T-cell (primary cell): ENCODE data around the gene C1orf210. TPM values are rescaled to one million over a fixed set of nuclear protein-coding genes. Genes with fewer than 3 reads are reported as not detected.

ENCODE experiments used
- ATAC-seq, 4 experiments: fragments of 200-7000 bp in 3 of 4; fragments of 150-1000 bp in 1 of 4; cut with Tn5 transposase; replicated peaks in 1 of 4; 1 replicate in 3 of 4; 2 replicates in 1 of 4; pipeline ENCODE4 v1.10.0; 2021; ENCODE audit warnings: moderate library complexity in 3 of 4, mild to moderate bottlenecking in 2 of 4, moderate number of reproducible peaks in 1 of 4
- CTCF ChIA-PET, 2 donors: fragments of 300-600 bp; sonication (Branson Sonifier 250); formaldehyde crosslinking; loops; one replicate each; lab custom pipeline; 2022; ENCODE audit warnings: antibody characterized with exemption in 2 of 2; lab: Charles Lee
- POLR2A ChIA-PET, 2 donors: fragments of 300-600 bp; sonication (Branson Sonifier 250); formaldehyde crosslinking; loops; one replicate each; lab custom pipeline; 2022; ENCODE audit warnings: antibody characterized with exemption in 2 of 2; lab: Charles Lee
- DNase-seq, 35 experiments: peaks; one replicate each; pipeline versions ENCODE4 v3.0.0 to v3.0.0-alpha.2; 2013 to 2023
- H3K27ac ChIP-seq: one replicate; pipeline ENCODE4 v1.5.1; 2013; ENCODE audit warnings: low read length
- H3K27me3 ChIP-seq, 2 experiments: replicated peaks in 1 of 2; 1 replicate in 1 of 2; 2 replicates in 1 of 2; pipeline versions ENCODE4 v1.6.1 to v1.7.0; 2013; ENCODE audit warnings: low read length in 1 of 2, mixed read lengths in 1 of 2; ENCODE audit not compliant: control insufficient read depth in 2 of 2, insufficient read depth in 2 of 2; ENCODE audit errors: extremely low read depth in 1 of 2
- H3K36me3 ChIP-seq, 2 donors: 1 replicate in 1 of 2; 2 replicates in 1 of 2; pipeline versions ENCODE4 v1.6.1 to v1.7.0; 2013; ENCODE audit warnings: low read length in 1 of 2; ENCODE audit not compliant: control insufficient read depth in 2 of 2, insufficient read depth in 1 of 2; ENCODE audit errors: extremely low read depth in 1 of 2
- H3K4me1 ChIP-seq, 2 experiments: 1 replicate in 1 of 2; 2 replicates in 1 of 2; pipeline versions ENCODE4 v1.6.1 to v1.7.0; 2013; ENCODE audit warnings: low read length in 2 of 2, mixed read lengths in 1 of 2; ENCODE audit not compliant: insufficient read depth in 2 of 2, control insufficient read depth in 1 of 2; ENCODE audit errors: extremely low read depth in 1 of 2
- H3K4me3 ChIP-seq, 2 donors: 1 replicate in 1 of 2; 2 replicates in 1 of 2; pipeline versions ENCODE4 v1.5.1 to v1.7.0; 2013; ENCODE audit warnings: mild to moderate bottlenecking in 2 of 2, low read length in 1 of 2, moderate library complexity in 1 of 2; ENCODE audit not compliant: control insufficient read depth in 1 of 2; ENCODE audit errors: extremely low read depth in 1 of 2
- H3K9me3 ChIP-seq: 2 replicates; pipeline ENCODE4 v1.7.0; 2013
- H3K27ac Mint-ChIP-seq, 2 donors: one replicate each; pipeline ENCODE4 v1.8.0; 2020 to 2021; ENCODE audit warnings: mild to moderate bottlenecking in 2 of 2, mixed read lengths in 2 of 2
- H3K27me3 Mint-ChIP-seq, 2 donors: one replicate each; pipeline ENCODE4 v1.8.0; 2021 to 2022; ENCODE audit warnings: mixed read lengths in 2 of 2
- H3K36me3 Mint-ChIP-seq: one replicate; pipeline ENCODE4 v1.8.0; 2021; ENCODE audit warnings: mixed read lengths
- H3K4me1 Mint-ChIP-seq, 3 donors: one replicate each; pipeline ENCODE4 v1.8.0; 2020 to 2022; ENCODE audit warnings: mixed read lengths in 3 of 3, mild to moderate bottlenecking in 1 of 3
- H3K4me3 Mint-ChIP-seq, 3 donors: one replicate each; pipeline ENCODE4 v1.8.0; 2020 to 2022; ENCODE audit warnings: mild to moderate bottlenecking in 3 of 3, mixed read lengths in 3 of 3, moderate library complexity in 3 of 3
- H3K9me3 Mint-ChIP-seq, 3 donors: one replicate each; pipeline ENCODE4 v1.8.0; 2020 to 2022; ENCODE audit warnings: mixed read lengths in 3 of 3
- WGBS: methylation state at CpG from one replicate; pipeline ENCODE4 v1.1.5; 2013; ENCODE audit warnings: missing lambda C conversion rate; ENCODE audit not compliant: insufficient coverage; 5-methylcytosine and 5-hydroxymethylcytosine counted together
- total RNA-seq, 35 experiments: library from RNA in 6 of 35; stranded (reverse) in 6 of 35; fragments of 120-200 nt in 1 of 35; gene quantifications; one replicate each; pipeline versions ENCODE4 v1.2.1 to v1.2.4 and lab custom pipeline; 2013 to 2026

C1orf210 gene
- total RNA-seq, 5 donors from 2014 or later (not counting 1 experiment from before 2014, with no cell fraction given) = 0.16 to 0.32 TPM; not detected in 3

- no peaks in the 10 kb centered on the region for H3K36me3 ChIP-seq
- no peaks in the 10 kb centered on the region for H3K9me3 ChIP-seq
- H3K36me3 Mint-ChIP-seq = no peaks in the 10 kb centered on the region
- no peak overlapping the region for H3K27ac Mint-ChIP-seq
- POLR2A ChIA-PET = no interaction called here
- no peaks in the 10 kb centered on the region for H3K4me1 Mint-ChIP-seq
- no peak overlapping the region for H3K27ac ChIP-seq
- no peak overlapping the region for H3K4me3 ChIP-seq
- 94% methylated on average over 4 of the region's 9 CpGs for WGBS
- no peak overlapping the region for H3K4me3 Mint-ChIP-seq
- peaks cover 3 to 5% of the 10 kb centered on the region in 2 donors for H3K27me3 Mint-ChIP-seq
- DNase-seq = no peak
- peaks cover 0 to 36% of the 10 kb centered on the region in 2 experiments for H3K27me3 ChIP-seq
- CTCF ChIA-PET = no interaction called here
- no peak for ATAC-seq
- H3K9me3 Mint-ChIP-seq = no peaks in the 10 kb centered on the region
- no peaks in the 10 kb centered on the region for H3K4me1 ChIP-seq
Observed at GRCh38 chr1:43307458-43308158, 22.2 kb upstream of the C1orf210 start.

GRCh38 chr1:43306688-43307457 lies 21.5 kb upstream of the C1orf210 start:
- POLR2A ChIA-PET = no interaction called here
- 82% methylated on average over 16 of the region's 17 CpGs for WGBS
- H3K4me1 ChIP-seq = no peaks in the 10 kb centered on the region
- no peaks in the 10 kb centered on the region for H3K9me3 ChIP-seq
- H3K27ac ChIP-seq = no peak overlapping the region
- H3K36me3 ChIP-seq = no peaks in the 10 kb centered on the region
- CTCF ChIA-PET = no interaction called here
- ATAC-seq (no peak), DNase-seq (no peak)
- no peak overlapping the region for H3K4me3 Mint-ChIP-seq
- H3K36me3 Mint-ChIP-seq = no peaks in the 10 kb centered on the region
- H3K27ac Mint-ChIP-seq = no peak overlapping the region
- H3K4me1 Mint-ChIP-seq = no peaks in the 10 kb centered on the region
- H3K27me3 Mint-ChIP-seq = peaks cover 3 to 5% of the 10 kb centered on the region in 2 donors
- peaks cover 0 to 34% of the 10 kb centered on the region in 2 experiments for H3K27me3 ChIP-seq
- H3K9me3 Mint-ChIP-seq = no peaks in the 10 kb centered on the region
- H3K4me3 ChIP-seq = no peak overlapping the region

GRCh38 chr1:43305926-43306687 lies 20.7 kb upstream of the C1orf210 start:
- no peaks in the 10 kb centered on the region for H3K36me3 ChIP-seq
- H3K27ac ChIP-seq = no peak overlapping the region
- no peaks in the 10 kb centered on the region for H3K9me3 Mint-ChIP-seq
- H3K4me3 Mint-ChIP-seq = no peak overlapping the region
- no peaks in the 10 kb centered on the region for H3K4me1 ChIP-seq
- H3K36me3 Mint-ChIP-seq = no peaks in the 10 kb centered on the region
- 70% methylated on average over 6 of the region's 6 CpGs for WGBS
- H3K4me1 Mint-ChIP-seq = no peaks in the 10 kb centered on the region
- H3K27ac Mint-ChIP-seq = no peak overlapping the region
- ATAC-seq = no peak
- peaks cover 3 to 5% of the 10 kb centered on the region in 2 donors for H3K27me3 Mint-ChIP-seq
- no peak overlapping the region for H3K4me3 ChIP-seq
- peaks cover 0 to 34% of the 10 kb centered on the region in 2 experiments for H3K27me3 ChIP-seq
- ChIA-PET POLR2A (interaction anchor here in 1 of 2 donors (0.5 kb wide), 1 partner anchor 348 kb away, joined by 3 read pairs; no protein-coding TSS in a partner anchor), CTCF (no interaction called here)
- H3K9me3 ChIP-seq = no peaks in the 10 kb centered on the region
- no peak for DNase-seq

- H3K9me3 ChIP-seq = no peaks in the 10 kb centered on the region
- Mint-ChIP-seq H3K36me3 (no peaks in the 10 kb centered on the region), H3K4me1 (no peaks in the 10 kb centered on the region), H3K27ac (no peak overlapping the region), H3K27me3 (peaks cover 3 to 5% of the 10 kb centered on the region in 2 donors), H3K4me3 (no peak overlapping the region), H3K9me3 (no peaks in the 10 kb centered on the region)
- no peak overlapping the region for H3K4me3 ChIP-seq
- ChIA-PET POLR2A (no interaction called here), CTCF (no interaction called here)
- ATAC-seq (no peak), DNase-seq (no peak)
- no peaks in the 10 kb centered on the region for H3K36me3 ChIP-seq
- H3K4me1 ChIP-seq = no peaks in the 10 kb centered on the region
- peaks cover 0 to 34% of the 10 kb centered on the region in 2 experiments for H3K27me3 ChIP-seq
- 58% methylated on average over 2 of the region's 3 CpGs for WGBS
- H3K27ac ChIP-seq = no peak overlapping the region
Observed at GRCh38 chr1:43305461-43305860, 20.1 kb upstream of the C1orf210 start.

- 92% methylated on average over 41 of the region's 46 CpGs for WGBS
Observed at GRCh38 chr1:43304771-43305300, 19.5 kb upstream of the C1orf210 start.

GRCh38 chr1:43304314-43304681 lies 18.9 kb upstream of the C1orf210 start:
- CTCF ChIA-PET = no interaction called here
- H3K4me3 ChIP-seq = no peak overlapping the region
- peaks cover 0 to 31% of the 10 kb centered on the region in 2 experiments for H3K27me3 ChIP-seq
- H3K36me3 Mint-ChIP-seq = no peaks in the 10 kb centered on the region
- no peaks in the 10 kb centered on the region for H3K4me1 Mint-ChIP-seq
- H3K27me3 Mint-ChIP-seq = peaks cover 3 to 5% of the 10 kb centered on the region in 2 donors
- no peaks in the 10 kb centered on the region for H3K9me3 Mint-ChIP-seq
- ATAC-seq = no peak
- no peak overlapping the region for H3K27ac Mint-ChIP-seq
- POLR2A ChIA-PET = no interaction called here
- no peak for DNase-seq
- H3K36me3 ChIP-seq = no peaks in the 10 kb centered on the region
- H3K4me3 Mint-ChIP-seq = no peak overlapping the region
- H3K9me3 ChIP-seq = no peaks in the 10 kb centered on the region
- H3K27ac ChIP-seq = no peak overlapping the region
- WGBS = 70% methylated on average over 8 of the region's 8 CpGs
- H3K4me1 ChIP-seq = no peaks in the 10 kb centered on the region

More at GRCh38 chr1:43304771-43305300, 19.5 kb upstream of the C1orf210 start:
- Histone ChIP-seq H3K27ac (no peak overlapping the region), H3K9me3 (no peaks in the 10 kb centered on the region), H3K36me3 (no peaks in the 10 kb centered on the region), H3K27me3 (peaks cover 0 to 34% of the 10 kb centered on the region in 2 experiments), H3K4me3 (no peak overlapping the region), H3K4me1 (no peaks in the 10 kb centered on the region)
- no peaks in the 10 kb centered on the region for H3K4me1 Mint-ChIP-seq
- H3K9me3 Mint-ChIP-seq = no peaks in the 10 kb centered on the region
- peaks cover 3 to 5% of the 10 kb centered on the region in 2 donors for H3K27me3 Mint-ChIP-seq
- ChIA-PET POLR2A (no interaction called here), CTCF (no interaction called here)
- no peaks in the 10 kb centered on the region for H3K36me3 Mint-ChIP-seq
- H3K4me3 Mint-ChIP-seq = no peak overlapping the region
- DNase-seq (no peak), ATAC-seq (no peak)
- H3K27ac Mint-ChIP-seq = no peak overlapping the region
